ENCODE data around the gene POLR2E. TPM values are rescaled to one million over a fixed set of nuclear protein-coding genes. Genes with fewer than 3 reads are reported as not detected.

POLR2E gene
- total RNA-seq, 1 experiment from 2014 or later, result 237 TPM

DNA sequence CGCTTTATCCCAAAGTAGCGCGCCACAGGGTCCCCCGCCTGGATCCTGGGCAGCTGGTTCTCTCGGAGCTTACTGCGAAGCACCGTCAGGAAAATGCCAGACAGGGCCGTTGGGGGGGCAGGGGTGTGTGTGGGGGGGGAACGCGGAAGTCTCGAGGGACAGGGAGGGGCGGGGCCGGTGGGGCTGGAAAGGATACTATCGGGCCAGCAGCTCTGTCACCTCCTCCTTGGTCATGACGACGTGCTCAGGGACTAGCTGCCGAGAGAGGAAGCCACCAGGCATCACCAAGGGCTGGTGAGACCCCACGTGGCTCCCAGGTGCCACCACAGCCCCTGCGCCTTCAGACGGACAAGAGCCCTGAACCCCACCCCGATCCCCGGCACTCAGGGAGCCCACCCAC is 5.3 kb downstream of the POLR2E start:
- H3K79me2 ChIP-seq (ENCODE audit: low read depth), result peaks cover 30% of the 10 kb centered on the region
- peaks cover 3% of the 10 kb centered on the region; the same call in 1 of the 2 replicates for H3K36me3 ChIP-seq (ENCODE audit: low read depth)
- CTCF ChIA-PET, result no interaction called here

DNA sequence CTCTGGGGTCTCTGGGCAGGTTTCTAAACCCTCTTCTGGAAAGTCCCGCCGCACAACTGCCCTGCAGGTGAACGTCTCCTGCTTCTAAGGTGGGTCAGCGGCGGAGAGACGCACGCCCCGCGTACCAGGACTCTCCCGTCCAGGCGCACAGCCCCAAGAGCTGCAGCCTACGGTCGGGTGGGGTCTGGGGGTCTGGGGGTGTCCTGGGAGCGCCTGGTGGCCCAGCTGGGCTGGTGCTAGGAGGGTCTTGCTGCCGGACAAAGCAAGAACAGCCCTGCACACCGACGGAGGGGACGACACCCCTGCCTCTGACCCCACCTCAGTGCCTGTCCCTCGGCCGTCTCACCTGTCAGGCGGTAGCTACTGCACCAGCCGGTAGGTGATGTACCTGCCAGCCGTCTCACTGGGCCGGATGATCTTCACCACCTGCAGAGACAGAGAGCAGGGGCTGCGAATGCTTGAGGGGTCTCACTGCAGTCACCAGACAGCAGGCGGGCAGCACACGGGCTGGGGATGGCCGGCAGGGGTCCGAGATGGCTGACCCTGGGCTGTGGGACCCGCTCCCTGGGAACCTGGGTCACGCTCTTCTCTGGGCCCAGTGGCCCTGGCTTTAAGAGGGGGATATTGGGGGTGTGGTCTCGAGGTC is 5.9 kb downstream of the POLR2E start:
- POLR2A ChIA-PET (ENCODE audit: unreplicated experiment), result no interaction called here
- CTCF ChIA-PET, result no interaction called here
- Histone ChIP-seq H3K9me2 (ENCODE audit: insufficient read depth) (no peaks in the 10 kb centered on the region), H3K79me2 (ENCODE audit: low read depth) (peaks cover 23% of the 10 kb centered on the region), H3K36me3 (ENCODE audit: low read depth) (peaks cover 3% of the 10 kb centered on the region; the same call in 1 of the 2 replicates), H4K20me1 (ENCODE audit: insufficient read depth) (peaks cover 15% of the 10 kb centered on the region), H3F3A (ENCODE audit: insufficient read depth, low read depth) (no peaks in the 10 kb centered on the region; the same call in 1 of the 2 replicates), H3K27ac (no peak overlapping the region), H3K4me1 (replicated peaks; ENCODE audit: insufficient read depth) (peaks cover 5% of the 10 kb centered on the region; the same call in 1 of the 2 replicates), H3K27me3 (ENCODE audit: insufficient read depth, low read depth) (no peaks in the 10 kb centered on the region), H3K4me2 (no peak overlapping the region), H3K4me3 (no peak overlapping the region), H2AFZ (no peak overlapping the region), H3K9me3 (ENCODE audit: insufficient read depth, low read depth) (no peaks in the 10 kb centered on the region)
- TF ChIP-seq, protein P1, sequence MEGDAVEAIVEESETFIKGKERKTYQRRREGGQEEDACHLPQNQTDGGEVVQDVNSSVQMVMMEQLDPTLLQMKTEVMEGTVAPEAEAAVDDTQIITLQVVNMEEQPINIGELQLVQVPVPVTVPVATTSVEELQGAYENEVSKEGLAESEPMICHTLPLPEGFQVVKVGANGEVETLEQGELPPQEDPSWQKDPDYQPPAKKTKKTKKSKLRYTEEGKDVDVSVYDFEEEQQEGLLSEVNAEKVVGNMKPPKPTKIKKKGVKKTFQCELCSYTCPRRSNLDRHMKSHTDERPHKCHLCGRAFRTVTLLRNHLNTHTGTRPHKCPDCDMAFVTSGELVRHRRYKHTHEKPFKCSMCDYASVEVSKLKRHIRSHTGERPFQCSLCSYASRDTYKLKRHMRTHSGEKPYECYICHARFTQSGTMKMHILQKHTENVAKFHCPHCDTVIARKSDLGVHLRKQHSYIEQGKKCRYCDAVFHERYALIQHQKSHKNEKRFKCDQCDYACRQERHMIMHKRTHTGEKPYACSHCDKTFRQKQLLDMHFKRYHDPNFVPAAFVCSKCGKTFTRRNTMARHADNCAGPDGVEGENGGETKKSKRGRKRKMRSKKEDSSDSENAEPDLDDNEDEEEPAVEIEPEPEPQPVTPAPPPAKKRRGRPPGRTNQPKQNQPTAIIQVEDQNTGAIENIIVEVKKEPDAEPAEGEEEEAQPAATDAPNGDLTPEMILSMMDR (conservative IDR thresholded peaks at IDR 0.05), result no peak
- no peak for TF ChIP-seq EZH2 (IDR thresholded peaks at IDR 0.05; ENCODE audit: low read depth)
- intact Hi-C loops (cut with micrococcal nuclease; ENCODE audit: unreplicated experiment), result no loop called here
- BruUV-seq (replicated peaks), result no TSS peak
- DNase-seq, result no peak

More for the DNA sequence above, 5.3 kb downstream of the POLR2E start:
- Histone ChIP-seq H3K4me1 (replicated peaks; ENCODE audit: insufficient read depth) (peaks cover 5% of the 10 kb centered on the region; the same call in 1 of the 2 replicates), H4K20me1 (ENCODE audit: insufficient read depth) (peaks cover 20% of the 10 kb centered on the region), H3K9me2 (ENCODE audit: insufficient read depth) (no peaks in the 10 kb centered on the region), H3K27ac (no peak overlapping the region), H2AFZ (no peak overlapping the region), H3F3A (ENCODE audit: insufficient read depth, low read depth) (no peaks in the 10 kb centered on the region; the same call in 1 of the 2 replicates), H3K4me2 (no peak overlapping the region), H3K9me3 (ENCODE audit: insufficient read depth, low read depth) (no peaks in the 10 kb centered on the region), H3K27me3 (ENCODE audit: insufficient read depth, low read depth) (no peaks in the 10 kb centered on the region), H3K4me3 (no peak overlapping the region)
- TF ChIP-seq EZH2 (IDR thresholded peaks at IDR 0.05; ENCODE audit: low read depth), result no peak
- TF ChIP-seq, protein P1 (conservative IDR thresholded peaks at IDR 0.05), result no peak
- POLR2A ChIA-PET (ENCODE audit: unreplicated experiment), result no interaction called here
- intact Hi-C loops (cut with micrococcal nuclease; ENCODE audit: unreplicated experiment), result no loop called here
- no TSS peak for BruUV-seq (replicated peaks)
- DNase-seq, result no peak

DNA sequence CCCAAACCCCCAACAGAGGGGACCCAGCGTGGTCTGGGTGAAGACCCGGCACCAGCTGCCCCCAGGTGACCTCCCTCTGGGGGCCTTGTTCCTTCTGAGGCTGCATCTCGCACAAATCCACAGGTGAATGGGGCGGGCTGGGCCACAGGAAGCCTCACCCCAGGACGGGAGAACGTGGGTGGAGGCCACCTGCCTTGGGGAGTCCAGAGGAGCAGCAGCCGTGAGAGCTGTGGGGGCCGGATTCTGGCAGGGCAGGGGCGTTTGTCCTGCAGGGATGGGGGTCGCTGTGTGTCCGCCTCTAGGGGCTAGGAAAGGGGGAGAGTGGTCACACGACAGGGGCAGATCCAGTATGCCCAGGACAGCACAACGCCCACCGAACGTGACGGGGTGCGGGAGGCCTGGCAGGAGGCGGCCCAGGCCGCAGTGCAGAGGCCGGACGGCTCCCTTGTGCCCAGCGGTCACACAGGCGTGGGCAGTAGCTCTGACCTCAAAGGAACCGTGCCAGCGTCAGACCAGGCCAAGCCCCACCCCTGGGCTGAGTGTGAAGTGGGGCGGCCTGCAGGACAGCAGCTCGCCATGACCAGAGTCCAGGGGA is 6.7 kb downstream of the POLR2E start:
- ChIA-PET CTCF (no interaction called here), POLR2A (ENCODE audit: unreplicated experiment) (no interaction called here)
- DNase-seq, result no peak
- no peak overlapping the region for H3K4me3 ChIP-seq
- peaks cover 3% of the 10 kb centered on the region; the same call in 1 of the 2 replicates for H3K36me3 ChIP-seq (ENCODE audit: low read depth)
- H3K27ac ChIP-seq, result no peak overlapping the region
- peaks cover 8% of the 10 kb centered on the region for H4K20me1 ChIP-seq (ENCODE audit: insufficient read depth)
- H3K9me2 ChIP-seq (ENCODE audit: insufficient read depth), result no peaks in the 10 kb centered on the region
- no peak overlapping the region for H3K4me2 ChIP-seq
- intact Hi-C loops (cut with micrococcal nuclease; ENCODE audit: unreplicated experiment), result no loop called here
- H3K4me1 ChIP-seq (replicated peaks; ENCODE audit: insufficient read depth), result no peaks in the 10 kb centered on the region
- no peak for TF ChIP-seq EZH2 (IDR thresholded peaks at IDR 0.05; ENCODE audit: low read depth)
- TF ChIP-seq, protein P1 (conservative IDR thresholded peaks at IDR 0.05), result no peak
- no peaks in the 10 kb centered on the region for H3K9me3 ChIP-seq (ENCODE audit: insufficient read depth, low read depth)
- H3F3A ChIP-seq (ENCODE audit: insufficient read depth, low read depth), result peaks cover 1% of the 10 kb centered on the region; the same call in 1 of the 2 replicates
- peaks cover 16% of the 10 kb centered on the region for H3K79me2 ChIP-seq (ENCODE audit: low read depth)
- no peak overlapping the region for H2AFZ ChIP-seq
- no peaks in the 10 kb centered on the region for H3K27me3 ChIP-seq (ENCODE audit: insufficient read depth, low read depth)
- no TSS peak for BruUV-seq (replicated peaks)
